Measurements from ENCODE around the gene UBAP1L. TPM values are rescaled to one million over a fixed set of nuclear protein-coding genes. Genes with fewer than 3 reads are reported as not detected.
"Not testable (repeated sequence)": the region's sequence is repeated elsewhere in the genome, so short reads cannot be mapped to it uniquely, and the experiment has no call there.

UBAP1L gene
- polyA plus RNA-seq, 10 donors: 2.4 to 6.6 (median 4.1) TPM

DNA sequence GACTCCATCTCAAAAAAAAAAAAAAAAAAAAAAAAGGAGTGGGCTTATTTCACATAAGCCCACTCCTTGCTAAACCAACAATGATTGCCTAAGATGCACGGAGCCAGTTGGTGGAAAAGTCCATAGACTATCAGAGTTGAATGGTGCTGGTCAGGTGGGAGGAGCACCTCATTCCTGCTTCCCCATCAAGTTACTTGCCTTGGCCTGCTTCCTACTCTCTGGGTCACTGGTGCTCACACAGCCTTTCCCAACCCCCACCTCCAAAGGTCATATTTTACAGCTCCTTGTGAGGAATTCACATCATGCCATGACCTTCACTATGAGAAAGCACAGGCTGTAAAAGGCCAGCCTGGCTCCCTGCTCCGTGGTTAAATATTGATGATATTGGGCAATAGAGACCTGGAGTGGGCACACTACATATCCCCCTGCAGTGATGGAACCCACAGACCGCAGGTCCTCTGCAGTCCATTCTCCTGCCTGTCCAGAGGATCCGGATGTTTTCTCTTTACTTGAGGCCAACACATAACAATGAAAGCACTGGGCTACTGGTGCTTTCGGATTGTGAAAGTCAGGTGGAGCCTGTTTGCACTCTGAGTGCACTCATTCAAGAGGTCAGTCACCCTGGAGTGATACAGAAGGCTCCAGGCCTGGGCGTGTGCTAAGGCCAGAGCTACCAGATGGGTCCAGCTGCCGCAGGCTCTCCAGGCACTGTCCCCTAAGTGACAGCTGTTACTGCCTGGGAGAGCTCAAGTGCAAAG lies 70.1 kb downstream of the UBAP1L start, which contains the start of gene SLC51B:
Gene SLC51B (plus strand): TSS at position 664 of the 758 bp plus-strand sequence. CDS start 4,618 bp downstream, outside the sequence.
- peak in 2 of 3 donors; percentile 49 to 61 for DNase-seq

DNA sequence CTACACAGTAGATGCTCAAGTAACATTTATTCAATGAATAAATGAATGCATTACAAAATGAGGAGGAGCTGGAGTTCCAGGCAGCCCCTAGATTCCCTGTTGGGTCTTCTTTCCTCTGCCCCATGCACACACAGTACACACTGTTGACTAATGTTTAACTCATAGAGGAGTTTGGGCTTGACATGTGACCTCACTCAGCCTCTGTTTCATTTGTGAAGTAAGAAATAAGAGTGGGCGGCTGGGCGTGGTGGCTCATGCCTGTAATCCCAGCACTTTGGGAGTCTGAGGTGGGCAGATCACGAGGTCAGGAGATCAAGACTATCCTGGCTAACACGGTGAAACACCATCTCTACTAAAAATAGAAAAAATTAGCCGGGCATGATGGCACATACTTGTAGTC lies 70.8 kb downstream of the UBAP1L start:
- DNase-seq: not testable (repeated sequence)

DNA sequence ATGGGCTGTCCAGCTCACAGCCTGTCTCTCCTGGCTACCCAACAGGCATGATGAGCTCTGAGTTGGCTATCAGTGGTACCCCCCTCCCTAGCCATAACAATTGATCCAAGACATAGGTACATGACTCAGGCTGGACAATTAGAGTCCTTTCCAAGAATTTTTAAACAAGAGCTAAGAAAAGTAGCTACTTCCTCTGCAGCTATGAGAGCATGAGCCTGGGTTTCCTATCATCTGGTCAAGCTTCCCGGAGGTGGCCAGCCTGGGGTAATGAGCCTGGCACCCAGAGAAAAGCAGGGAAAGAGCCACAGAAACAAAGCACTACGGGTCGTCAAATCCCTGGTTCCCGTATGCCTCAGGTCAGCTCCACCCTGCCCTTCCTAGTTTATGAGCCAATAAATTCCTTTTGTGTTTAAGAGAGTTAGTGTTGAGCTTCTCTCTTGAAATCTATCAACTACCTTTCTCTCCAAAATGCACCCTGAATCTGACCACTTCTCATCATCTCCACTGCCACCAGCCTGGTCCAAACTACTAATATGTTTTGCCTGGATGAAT lies 72.1 kb downstream of the UBAP1L start:
- no peak for DNase-seq

Other genes with a start within 250 kb of the UBAP1L start
- gene ANKDD1A, start 203.3 kb downstream of the UBAP1L start, polyA plus RNA-seq (ENCODE audit: insufficient read length in 10 of 10): 1 to 10 TPM; 3.1 to 9.9 (median 5.2) TPM
- 10 to 100 TPM; 65.6 to 89.1 (median 80.8) TPM for gene SPG21, start 125.3 kb downstream of the UBAP1L start, polyA plus RNA-seq (ENCODE audit: insufficient read length in 10 of 10)
- 10 to 100 TPM in 3 of 10 donors, 1 to 10 TPM in 7; 6.2 to 11.6 (median 9.2) TPM for gene MTFMT, start 85.6 kb downstream of the UBAP1L start, polyA plus RNA-seq (ENCODE audit: insufficient read length in 10 of 10)
- 1 to 10 TPM; 1.2 to 2.3 (median 1.6) TPM for gene SLC51B, start 69.8 kb downstream of the UBAP1L start, polyA plus RNA-seq (ENCODE audit: insufficient read length in 10 of 10)
- gene RASL12, start 47.2 kb downstream of the UBAP1L start, polyA plus RNA-seq (ENCODE audit: insufficient read length in 10 of 10): 10 to 100 TPM; 10.9 to 16.4 (median 12.7) TPM
- 1 to 10 TPM in 8 of 10 donors, under 1 TPM in 2; 0.62 to 2.6 (median 1.5) TPM for gene KBTBD13, start 38.5 kb downstream of the UBAP1L start, polyA plus RNA-seq (ENCODE audit: insufficient read length in 10 of 10)
- gene PDCD7, start 18.6 kb upstream of the UBAP1L start, polyA plus RNA-seq (ENCODE audit: insufficient read length in 10 of 10): 10 to 100 TPM; 15.7 to 26.6 (median 20.3) TPM
- 10 to 100 TPM; 35.5 to 46.6 (median 43.1) TPM for gene CLPX, start 70.1 kb upstream of the UBAP1L start, polyA plus RNA-seq (ENCODE audit: insufficient read length in 10 of 10)
- gene CILP, start 96.3 kb upstream of the UBAP1L start, polyA plus RNA-seq (ENCODE audit: insufficient read length in 10 of 10): 10 to 100 TPM; 24.4 to 44.1 (median 33.0) TPM
- 10 to 100 TPM in 9 of 10 donors, 1 to 10 TPM in 1; 9.3 to 14.1 (median 12.5) TPM for gene PARP16, start 171.7 kb upstream of the UBAP1L start, polyA plus RNA-seq (ENCODE audit: insufficient read length in 10 of 10)
- gene RNU5A-1, start 180.9 kb upstream of the UBAP1L start, polyA plus RNA-seq (ENCODE audit: insufficient read length in 10 of 10): not detected
- not detected for gene RNU5B-1, start 189.5 kb upstream of the UBAP1L start, polyA plus RNA-seq (ENCODE audit: insufficient read length in 10 of 10)

Measured in muscle of back (tissue), 11 donors.